Measurements from ENCODE around the gene FGF2. TPM values are rescaled to one million over a fixed set of nuclear protein-coding genes. Genes with fewer than 3 reads are reported as not detected.

Gene FGF2
- total RNA-seq, 1 experiment from 2014 or later, result 115 TPM

- TF ChIP-seq, protein P1, sequence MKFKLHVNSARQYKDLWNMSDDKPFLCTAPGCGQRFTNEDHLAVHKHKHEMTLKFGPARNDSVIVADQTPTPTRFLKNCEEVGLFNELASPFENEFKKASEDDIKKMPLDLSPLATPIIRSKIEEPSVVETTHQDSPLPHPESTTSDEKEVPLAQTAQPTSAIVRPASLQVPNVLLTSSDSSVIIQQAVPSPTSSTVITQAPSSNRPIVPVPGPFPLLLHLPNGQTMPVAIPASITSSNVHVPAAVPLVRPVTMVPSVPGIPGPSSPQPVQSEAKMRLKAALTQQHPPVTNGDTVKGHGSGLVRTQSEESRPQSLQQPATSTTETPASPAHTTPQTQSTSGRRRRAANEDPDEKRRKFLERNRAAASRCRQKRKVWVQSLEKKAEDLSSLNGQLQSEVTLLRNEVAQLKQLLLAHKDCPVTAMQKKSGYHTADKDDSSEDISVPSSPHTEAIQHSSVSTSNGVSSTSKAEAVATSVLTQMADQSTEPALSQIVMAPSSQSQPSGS (CRISPR knock-in tag; IDR thresholded peaks at IDR 0.05; ENCODE audit: borderline replicate concordance, low read depth), result no peak
- TF ChIP-seq EMX1 (CRISPR knock-in tag; IDR thresholded peaks at IDR 0.05) (no peak), ELF4 (CRISPR knock-in tag; IDR thresholded peaks at IDR 0.05; ENCODE audit: low read depth) (no peak)
- TF ChIP-seq, protein P2, sequence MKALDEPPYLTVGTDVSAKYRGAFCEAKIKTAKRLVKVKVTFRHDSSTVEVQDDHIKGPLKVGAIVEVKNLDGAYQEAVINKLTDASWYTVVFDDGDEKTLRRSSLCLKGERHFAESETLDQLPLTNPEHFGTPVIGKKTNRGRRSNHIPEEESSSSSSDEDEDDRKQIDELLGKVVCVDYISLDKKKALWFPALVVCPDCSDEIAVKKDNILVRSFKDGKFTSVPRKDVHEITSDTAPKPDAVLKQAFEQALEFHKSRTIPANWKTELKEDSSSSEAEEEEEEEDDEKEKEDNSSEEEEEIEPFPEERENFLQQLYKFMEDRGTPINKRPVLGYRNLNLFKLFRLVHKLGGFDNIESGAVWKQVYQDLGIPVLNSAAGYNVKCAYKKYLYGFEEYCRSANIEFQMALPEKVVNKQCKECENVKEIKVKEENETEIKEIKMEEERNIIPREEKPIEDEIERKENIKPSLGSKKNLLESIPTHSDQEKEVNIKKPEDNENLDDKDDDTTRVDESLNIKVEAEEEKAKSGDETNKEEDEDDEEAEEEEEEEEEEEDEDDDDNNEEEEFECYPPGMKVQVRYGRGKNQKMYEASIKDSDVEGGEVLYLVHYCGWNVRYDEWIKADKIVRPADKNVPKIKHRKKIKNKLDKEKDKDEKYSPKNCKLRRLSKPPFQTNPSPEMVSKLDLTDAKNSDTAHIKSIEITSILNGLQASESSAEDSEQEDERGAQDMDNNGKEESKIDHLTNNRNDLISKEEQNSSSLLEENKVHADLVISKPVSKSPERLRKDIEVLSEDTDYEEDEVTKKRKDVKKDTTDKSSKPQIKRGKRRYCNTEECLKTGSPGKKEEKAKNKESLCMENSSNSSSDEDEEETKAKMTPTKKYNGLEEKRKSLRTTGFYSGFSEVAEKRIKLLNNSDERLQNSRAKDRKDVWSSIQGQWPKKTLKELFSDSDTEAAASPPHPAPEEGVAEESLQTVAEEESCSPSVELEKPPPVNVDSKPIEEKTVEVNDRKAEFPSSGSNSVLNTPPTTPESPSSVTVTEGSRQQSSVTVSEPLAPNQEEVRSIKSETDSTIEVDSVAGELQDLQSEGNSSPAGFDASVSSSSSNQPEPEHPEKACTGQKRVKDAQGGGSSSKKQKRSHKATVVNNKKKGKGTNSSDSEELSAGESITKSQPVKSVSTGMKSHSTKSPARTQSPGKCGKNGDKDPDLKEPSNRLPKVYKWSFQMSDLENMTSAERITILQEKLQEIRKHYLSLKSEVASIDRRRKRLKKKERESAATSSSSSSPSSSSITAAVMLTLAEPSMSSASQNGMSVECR (CRISPR knock-in tag; IDR thresholded peaks at IDR 0.05; ENCODE audit: borderline replicate concordance), result no peak
Observed at GRCh38 chr4:122857160-122857559, 30.5 kb downstream of the FGF2 start (continued).

GRCh38 chr4:122858705-122859104 lies 32.1 kb downstream of the FGF2 start:
- DNase-seq (ENCODE audit: low spot score) (no peak), ATAC-seq (no peak)
- peaks cover 82% of the 10 kb centered on the region for H3K4me1 Mint-ChIP-seq
- no peaks in the 10 kb centered on the region for H3K27me3 Mint-ChIP-seq (ENCODE audit: low read depth)
- no peak overlapping the region for H3K4me3 Mint-ChIP-seq
- H3K27ac Mint-ChIP-seq, result no peak overlapping the region; the same call in 1 of the 2 replicates
- POLR2A ChIA-PET, result no interaction called here
- TF ChIP-seq ATF1 (CRISPR knock-in tag; IDR thresholded peaks at IDR 0.05), result no peak
- no peak for TF ChIP-seq RELA (CRISPR knock-in tag; IDR thresholded peaks at IDR 0.05; ENCODE audit: borderline replicate concordance)
- no peaks in the 10 kb centered on the region for H3K36me3 Mint-ChIP-seq
- no peaks in the 10 kb centered on the region for H3K9me3 Mint-ChIP-seq
- CTCF ChIA-PET, result interaction anchor here (0.5 kb wide), 1 partner anchor 89 kb away, joined by 4 read pairs; no protein-coding TSS in a partner anchor

DNA sequence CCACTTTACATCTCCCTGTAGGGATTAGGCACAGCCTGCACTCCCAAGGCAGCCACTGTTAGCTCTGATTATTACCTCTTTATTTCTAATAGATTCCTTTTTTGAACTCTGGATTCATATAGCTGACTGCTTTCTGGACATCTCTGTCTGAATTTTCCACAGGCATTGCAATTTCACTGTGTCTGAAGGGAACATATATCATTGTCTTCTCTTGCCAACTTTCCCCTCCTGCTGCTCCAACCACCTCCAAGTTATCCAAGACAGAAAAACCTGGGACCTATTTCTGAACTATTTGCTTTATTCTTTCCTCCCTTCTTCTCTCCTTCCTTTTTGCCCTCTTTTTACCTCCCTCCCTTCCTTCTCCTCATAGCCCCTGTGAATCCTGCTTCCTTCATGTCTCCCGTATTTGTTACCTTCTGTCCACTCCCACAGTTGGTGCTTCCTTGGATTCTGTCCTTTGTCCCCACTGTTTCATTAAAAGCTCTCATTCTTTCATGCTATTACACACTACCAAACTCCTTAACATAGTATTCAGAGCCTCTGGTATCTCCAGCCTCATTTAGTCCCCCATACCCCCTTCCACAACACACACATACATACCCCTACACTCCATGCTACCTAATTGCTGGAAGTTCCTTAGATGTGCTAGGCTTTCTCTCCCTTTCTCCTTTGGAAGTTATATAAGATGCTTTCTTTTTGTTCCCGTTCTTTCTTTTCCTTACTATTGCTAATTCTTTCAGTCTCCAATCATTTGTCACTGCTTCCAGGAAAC lies 34.7 kb downstream of the FGF2 start:
- H3K9me3 Mint-ChIP-seq, result no peaks in the 10 kb centered on the region
- DNase-seq (ENCODE audit: low spot score), result no peak
- no peak for TF ChIP-seq JAZF1 (CRISPR knock-in tag; IDR thresholded peaks at IDR 0.05)
- no peak for TF ChIP-seq SP1 (CRISPR knock-in tag; conservative IDR thresholded peaks at IDR 0.05)
- TF ChIP-seq CDX4 (CRISPR knock-in tag; IDR thresholded peaks at IDR 0.05; ENCODE audit: borderline replicate concordance), result no peak
- TF ChIP-seq, protein P3, sequence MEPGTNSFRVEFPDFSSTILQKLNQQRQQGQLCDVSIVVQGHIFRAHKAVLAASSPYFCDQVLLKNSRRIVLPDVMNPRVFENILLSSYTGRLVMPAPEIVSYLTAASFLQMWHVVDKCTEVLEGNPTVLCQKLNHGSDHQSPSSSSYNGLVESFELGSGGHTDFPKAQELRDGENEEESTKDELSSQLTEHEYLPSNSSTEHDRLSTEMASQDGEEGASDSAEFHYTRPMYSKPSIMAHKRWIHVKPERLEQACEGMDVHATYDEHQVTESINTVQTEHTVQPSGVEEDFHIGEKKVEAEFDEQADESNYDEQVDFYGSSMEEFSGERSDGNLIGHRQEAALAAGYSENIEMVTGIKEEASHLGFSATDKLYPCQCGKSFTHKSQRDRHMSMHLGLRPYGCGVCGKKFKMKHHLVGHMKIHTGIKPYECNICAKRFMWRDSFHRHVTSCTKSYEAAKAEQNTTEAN (CRISPR knock-in tag; IDR thresholded peaks at IDR 0.05), result no peak
- no peak for TF ChIP-seq TCF7 (CRISPR knock-in tag; IDR thresholded peaks at IDR 0.05; ENCODE audit: low read depth)
- no peak for TF ChIP-seq NR2C2 (CRISPR knock-in tag; IDR thresholded peaks at IDR 0.05)
- peak overlapping the region; percentile 6 for H3K27ac Mint-ChIP-seq
- CTCF ChIA-PET, result no interaction called here
- peak; percentile 22 for ATAC-seq
- no peaks in the 10 kb centered on the region for H3K27me3 Mint-ChIP-seq (ENCODE audit: low read depth)
- no peak overlapping the region for H3K4me3 Mint-ChIP-seq
- no peaks in the 10 kb centered on the region for H3K36me3 Mint-ChIP-seq
- peaks cover 66% of the 10 kb centered on the region for H3K4me1 Mint-ChIP-seq
- POLR2A ChIA-PET, result no interaction called here
